ENCODE measurements around the gene LRRN2.

- TF ChIP-seq CTCF (IDR thresholded peaks at IDR 0.05) (no peak), MYBL2 (CRISPR knock-in tag; IDR thresholded peaks at IDR 0.05) (no peak), STAT6 (CRISPR knock-in tag; conservative IDR thresholded peaks at IDR 0.05; ENCODE audit: low read depth) (no peak), RELA (CRISPR knock-in tag; IDR thresholded peaks at IDR 0.05; ENCODE audit: borderline replicate concordance) (no peak), ELF4 (CRISPR knock-in tag; IDR thresholded peaks at IDR 0.05; ENCODE audit: low read depth) (no peak), FOXP1 (CRISPR knock-in tag; IDR thresholded peaks at IDR 0.05; ENCODE audit: borderline replicate concordance) (no peak), CREB1 (CRISPR knock-in tag; IDR thresholded peaks at IDR 0.05) (no peak), ATF3 (CRISPR knock-in tag; conservative IDR thresholded peaks at IDR 0.05) (no peak), ATF6 (CRISPR knock-in tag; IDR thresholded peaks at IDR 0.05) (no peak), ETV6 (CRISPR knock-in tag; IDR thresholded peaks at IDR 0.05) (no peak)
Observed at GRCh38 chr1:204574016-204574864, 111.3 kb downstream of the LRRN2 start.

Measured in WTC11 (cell line).